Testis (tissue), 3 donors: ENCODE results near the gene MEDAG. TPM values are rescaled to one million over a fixed set of nuclear protein-coding genes. Genes with fewer than 3 reads are reported as not detected.

Experiments
- DNase-seq: peaks from one replicate; pipeline ENCODE4 v3.0.0-alpha.2; 2019
- H3K27ac ChIP-seq, 2 donors: fragments of 200-600 bp; sonication (generic); one replicate each; pipeline ENCODE4 v1.5.1; 2019
- H3K27me3 ChIP-seq: fragments of 200-600 bp; sonication (generic); one replicate; pipeline ENCODE4 v1.5.1; 2019
- H3K36me3 ChIP-seq: fragments of 200-600 bp; sonication (generic); one replicate; pipeline ENCODE4 v1.5.1; 2017; ENCODE audit warnings: low read depth; ENCODE audit errors: missing control alignments
- H3K4me1 ChIP-seq: fragments of 200-600 bp; sonication (generic); one replicate; pipeline ENCODE4 v1.5.1; 2019
- H3K4me3 ChIP-seq, 2 donors: fragments of 200-600 bp; sonication (generic); one replicate each; pipeline ENCODE4 v1.5.1; 2017 to 2019
- H3K9me3 ChIP-seq: fragments of 200-600 bp; sonication (generic); one replicate; pipeline ENCODE4 v1.5.1; 2017
- POLR2A ChIP-seq: fragments of 450-650 bp; IDR thresholded peaks from one replicate; pipeline ENCODE4 v1.6.1; 2017; ENCODE audit warnings: antibody characterized with exemption, mild to moderate bottlenecking, moderate library complexity
- WGBS, 2 donors: methylation state at CpG; one replicate each; pipeline ENCODE4 v1.1.5; 2018; 5-methylcytosine and 5-hydroxymethylcytosine counted together
- intact Hi-C: fragments of 100-400 bp; cut with DNase I; formaldehyde crosslinking; loops from one replicate; pipeline ENCODE4 v1.15.1; 2023; ENCODE audit warnings: low total_unique reads
- polyA plus RNA-seq: library from polyadenylated mRNA; stranded (reverse); fragments of 350-450 nt; fragmentation: Illumina TruSeq; extraction: RNeasy Lipid Tissue Mini Kit (QIAGEN cat#74804); gene quantifications from one replicate; pipeline ENCODE4 v1.2.3, GENCODE V29; 2014; ENCODE audit warnings: low read depth, low replicate concordance; ENCODE audit not compliant: insufficient read depth
- total RNA-seq, 2 donors: library from RNA; depleted of rRNA; stranded (reverse); fragments of >200 nt; gene quantifications; one replicate each; pipeline ENCODE4 v1.2.3, GENCODE V29; 2016
- TF ChIP-seq, protein P1 (sequence below), 3 experiments: fragments of 450-650 bp in 2 of 3; fragments of 200-600 bp in 1 of 3; sonication (generic) in 1 of 3; IDR thresholded peaks; one replicate each; pipeline ENCODE4 v1.5.1; 2016 to 2019; ENCODE audit warnings: antibody characterized with exemption in 3 of 3, mild to moderate bottlenecking in 2 of 3, moderate library complexity in 1 of 3

MEDAG gene
- total and polyA plus RNA-seq, 3 donors from 2014 or later = 9.6 to 23.1 (median 17.7) TPM

DNA sequence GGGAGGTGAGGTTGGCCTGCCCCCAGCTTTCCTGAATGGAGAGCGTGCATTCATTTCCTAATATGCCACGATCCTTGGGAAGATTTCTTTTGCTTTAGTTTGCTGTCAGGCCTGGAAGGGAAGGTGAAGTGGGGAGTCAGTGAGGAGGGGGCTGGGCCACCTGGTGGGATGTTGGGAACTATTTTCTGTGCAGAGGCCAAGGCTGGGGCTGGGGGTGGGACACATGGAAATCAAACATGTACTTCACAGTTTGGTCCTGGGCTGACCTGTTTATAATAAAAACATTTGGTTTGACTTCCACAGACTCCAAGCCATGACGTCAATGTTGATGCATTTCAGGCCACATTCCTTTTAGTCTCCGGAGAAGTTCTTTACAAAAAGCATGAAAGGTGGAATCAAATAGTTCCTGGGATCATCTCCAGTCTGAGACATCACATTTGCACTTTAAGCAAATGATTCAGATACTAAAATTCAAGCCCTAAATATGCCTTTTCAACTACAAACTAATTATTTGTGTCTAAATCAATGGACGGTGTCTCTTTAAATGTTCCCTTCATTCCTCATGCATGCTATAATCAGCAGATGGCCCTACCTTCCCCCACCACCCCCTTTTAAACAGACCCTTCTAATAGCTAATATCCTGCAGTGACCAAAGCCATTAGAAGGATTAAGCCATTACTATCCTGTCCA, 41.5 kb upstream of the MEDAG start:
- 49 to 51% methylated on average over 5 of the region's 5 CpGs for WGBS, 2 donors
- DNase-seq = no peak
- no peak for TF ChIP-seq POLR2A
- TF ChIP-seq, protein P1, sequence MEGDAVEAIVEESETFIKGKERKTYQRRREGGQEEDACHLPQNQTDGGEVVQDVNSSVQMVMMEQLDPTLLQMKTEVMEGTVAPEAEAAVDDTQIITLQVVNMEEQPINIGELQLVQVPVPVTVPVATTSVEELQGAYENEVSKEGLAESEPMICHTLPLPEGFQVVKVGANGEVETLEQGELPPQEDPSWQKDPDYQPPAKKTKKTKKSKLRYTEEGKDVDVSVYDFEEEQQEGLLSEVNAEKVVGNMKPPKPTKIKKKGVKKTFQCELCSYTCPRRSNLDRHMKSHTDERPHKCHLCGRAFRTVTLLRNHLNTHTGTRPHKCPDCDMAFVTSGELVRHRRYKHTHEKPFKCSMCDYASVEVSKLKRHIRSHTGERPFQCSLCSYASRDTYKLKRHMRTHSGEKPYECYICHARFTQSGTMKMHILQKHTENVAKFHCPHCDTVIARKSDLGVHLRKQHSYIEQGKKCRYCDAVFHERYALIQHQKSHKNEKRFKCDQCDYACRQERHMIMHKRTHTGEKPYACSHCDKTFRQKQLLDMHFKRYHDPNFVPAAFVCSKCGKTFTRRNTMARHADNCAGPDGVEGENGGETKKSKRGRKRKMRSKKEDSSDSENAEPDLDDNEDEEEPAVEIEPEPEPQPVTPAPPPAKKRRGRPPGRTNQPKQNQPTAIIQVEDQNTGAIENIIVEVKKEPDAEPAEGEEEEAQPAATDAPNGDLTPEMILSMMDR (IDR thresholded peaks at IDR 0.05) = no peak
- Histone ChIP-seq H3K4me1 (peaks cover 29% of the 10 kb centered on the region), H3K27ac (peak overlapping the region; percentile 51 to 68), H3K9me3 (no peaks in the 10 kb centered on the region), H3K4me3 (no peak overlapping the region), H3K36me3 (no peaks in the 10 kb centered on the region), H3K27me3 (no peaks in the 10 kb centered on the region)
- intact Hi-C loops = no loop called here

DNA sequence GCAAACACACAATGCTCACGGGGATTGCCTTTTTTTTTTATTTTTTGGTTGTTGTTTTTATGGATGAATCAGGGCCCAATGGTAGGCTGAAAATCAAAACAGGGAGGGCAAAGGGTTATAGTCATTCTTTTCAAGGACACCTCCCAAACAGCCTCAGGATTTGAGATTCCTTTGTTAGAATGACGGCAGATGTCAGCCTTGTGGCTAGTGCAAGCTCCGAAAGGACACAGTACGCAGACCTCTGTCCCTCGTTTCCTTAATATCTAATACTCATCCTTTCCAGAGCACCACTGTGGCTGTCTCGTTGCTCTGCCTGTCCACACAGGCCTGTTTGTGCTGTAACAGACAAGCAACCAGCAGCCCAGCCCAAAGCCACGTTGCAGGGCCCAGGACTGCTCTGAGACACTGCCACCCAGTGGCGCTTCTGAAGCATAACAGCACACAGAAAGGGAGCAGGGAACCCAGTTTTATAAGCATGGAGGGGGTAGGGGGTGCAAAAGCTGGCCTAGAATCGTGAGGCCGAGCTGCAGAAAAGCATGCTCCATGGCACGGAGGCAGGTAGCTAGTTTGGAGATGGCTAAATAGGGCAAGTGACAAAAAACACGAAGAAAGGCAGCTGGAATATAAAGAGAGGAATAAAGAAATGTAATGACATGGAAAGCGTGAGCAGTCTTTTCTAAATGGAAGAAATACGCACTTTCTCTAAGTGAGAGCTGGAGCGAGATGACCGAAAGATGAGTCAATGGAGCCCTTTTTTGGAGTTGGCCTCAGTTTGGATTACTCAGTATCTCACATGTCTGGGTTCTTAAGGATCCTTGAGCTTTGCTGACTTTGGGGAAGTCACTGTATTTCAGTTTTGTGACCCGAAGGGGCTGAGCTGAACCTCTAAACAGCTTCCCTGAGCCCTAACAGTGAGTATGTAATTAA, 40.7 kb upstream of the MEDAG start:
- Histone ChIP-seq H3K36me3 (no peaks in the 10 kb centered on the region), H3K4me1 (peaks cover 37% of the 10 kb centered on the region), H3K4me3 (no peak overlapping the region), H3K9me3 (no peaks in the 10 kb centered on the region), H3K27ac (peak overlapping the region; percentile 51 to 68), H3K27me3 (no peaks in the 10 kb centered on the region)
- 26 to 32% methylated on average over 17 of the region's 17 CpGs for WGBS, 2 donors
- TF ChIP-seq POLR2A = no peak
- TF ChIP-seq, protein P1 (IDR thresholded peaks at IDR 0.05) = peak; percentile 89 to 90 (median 90)
- intact Hi-C loops = no loop called here
- peak; percentile 87 for DNase-seq

DNA sequence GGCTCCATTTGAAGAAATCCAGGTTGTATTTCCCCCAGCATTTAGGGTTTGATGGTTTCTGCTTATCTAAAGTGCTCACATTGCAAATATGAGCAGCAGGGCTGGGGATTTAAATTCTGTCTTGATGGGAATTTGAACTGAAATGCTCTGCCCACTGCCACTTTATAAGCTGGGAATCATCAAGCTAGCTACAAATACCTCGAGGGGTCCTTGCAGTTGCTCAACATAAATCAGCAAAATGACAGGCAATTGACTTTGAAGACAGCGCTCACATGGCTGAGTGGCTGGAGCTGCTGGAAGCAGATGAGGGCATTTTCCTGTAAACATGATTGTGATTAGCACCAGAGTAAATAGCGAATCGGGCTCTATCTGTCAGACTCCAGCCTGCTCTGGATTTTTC, 39.4 kb upstream of the MEDAG start:
- no peak overlapping the region for H3K4me3 ChIP-seq
- no peaks in the 10 kb centered on the region for H3K9me3 ChIP-seq
- H3K4me1 ChIP-seq = peaks cover 37% of the 10 kb centered on the region
- no peaks in the 10 kb centered on the region for H3K27me3 ChIP-seq
- WGBS, 2 donors = 82 to 88% methylated on average over 4 of the region's 4 CpGs
- no peak overlapping the region for H3K27ac ChIP-seq
- DNase-seq = no peak
- TF ChIP-seq, protein P1 (IDR thresholded peaks at IDR 0.05) = no peak
- no peak for TF ChIP-seq POLR2A
- intact Hi-C loops = no loop called here
- H3K36me3 ChIP-seq = no peaks in the 10 kb centered on the region

DNA sequence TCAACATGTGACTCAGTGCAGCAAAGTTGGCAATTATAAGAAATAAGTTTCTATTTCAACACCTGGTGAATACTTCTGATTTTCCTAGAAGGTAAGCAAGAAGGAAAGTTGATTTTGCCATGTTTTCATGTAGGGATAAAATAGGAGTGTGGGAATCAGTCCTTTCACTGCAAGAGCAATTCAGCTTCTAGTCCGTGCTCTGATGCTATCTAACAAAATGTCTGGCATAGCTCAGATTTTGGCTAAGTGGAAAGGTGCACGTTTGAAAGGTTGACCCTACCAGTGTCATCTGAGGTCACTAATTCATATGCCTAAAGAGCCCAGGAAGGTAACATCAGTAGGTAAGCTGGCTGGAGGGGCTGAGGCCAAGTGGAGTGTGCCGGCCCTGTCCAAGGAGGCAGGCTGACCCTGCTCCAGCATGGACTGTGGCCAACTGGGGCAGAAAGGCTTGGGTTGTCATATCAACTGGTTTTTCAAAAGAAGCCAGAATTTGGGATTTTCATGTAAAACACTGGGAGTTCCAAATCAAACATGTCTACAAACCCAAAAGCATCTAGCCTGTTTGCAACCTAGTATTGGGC, 38.9 kb upstream of the MEDAG start:
- Histone ChIP-seq H3K36me3 (no peaks in the 10 kb centered on the region), H3K9me3 (no peaks in the 10 kb centered on the region), H3K27me3 (no peaks in the 10 kb centered on the region), H3K27ac (no peak overlapping the region), H3K4me3 (no peak overlapping the region), H3K4me1 (peaks cover 37% of the 10 kb centered on the region)
- DNase-seq = no peak
- WGBS, 2 donors = 72 to 79% methylated on average over 3 of the region's 3 CpGs
- intact Hi-C loops = no loop called here
- TF ChIP-seq, protein P1 (IDR thresholded peaks at IDR 0.05) = no peak
- TF ChIP-seq POLR2A = no peak
